Kidney capillary endothelial cell (primary cell): Measurements from ENCODE around the gene POLR2F.

Experiments used
- DNase-seq: peaks from one replicate; pipeline ENCODE4 v3.0.0-alpha.2; 2018; ENCODE audit warnings: low spot score

The POLR2F gene

DNA sequence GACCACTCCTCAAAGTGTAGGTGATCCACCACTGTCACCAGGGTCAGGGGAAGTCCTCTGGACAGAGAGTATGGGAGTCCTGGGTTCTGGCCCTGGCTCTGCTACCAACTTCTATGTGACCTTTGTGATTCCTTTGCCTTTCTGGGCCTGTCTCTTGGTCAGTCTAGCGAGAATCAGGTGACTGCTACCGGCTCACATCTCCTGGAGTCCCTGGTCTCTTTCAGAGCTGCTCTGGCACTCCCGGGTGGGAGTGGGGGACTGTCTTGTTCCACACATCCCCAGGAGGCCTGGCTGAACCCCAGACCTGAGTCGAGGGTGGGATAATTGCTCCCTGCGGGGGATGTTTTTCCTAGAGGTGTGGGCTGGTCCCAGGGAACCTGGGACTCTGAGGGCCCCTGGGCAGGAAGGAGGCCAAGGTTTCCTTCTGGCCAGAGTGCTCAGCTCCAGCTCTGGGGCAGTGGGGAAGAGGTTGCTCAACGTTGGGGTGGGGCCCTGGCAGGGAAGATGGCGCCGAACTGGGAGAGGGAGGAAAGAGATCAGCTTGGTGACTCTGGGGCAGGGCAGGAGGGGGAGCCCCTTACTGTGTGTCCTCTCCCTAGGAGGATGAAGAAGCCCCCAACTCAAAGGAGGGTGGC lies 28.8 kb downstream of the POLR2F start:
- no peak for DNase-seq

DNA sequence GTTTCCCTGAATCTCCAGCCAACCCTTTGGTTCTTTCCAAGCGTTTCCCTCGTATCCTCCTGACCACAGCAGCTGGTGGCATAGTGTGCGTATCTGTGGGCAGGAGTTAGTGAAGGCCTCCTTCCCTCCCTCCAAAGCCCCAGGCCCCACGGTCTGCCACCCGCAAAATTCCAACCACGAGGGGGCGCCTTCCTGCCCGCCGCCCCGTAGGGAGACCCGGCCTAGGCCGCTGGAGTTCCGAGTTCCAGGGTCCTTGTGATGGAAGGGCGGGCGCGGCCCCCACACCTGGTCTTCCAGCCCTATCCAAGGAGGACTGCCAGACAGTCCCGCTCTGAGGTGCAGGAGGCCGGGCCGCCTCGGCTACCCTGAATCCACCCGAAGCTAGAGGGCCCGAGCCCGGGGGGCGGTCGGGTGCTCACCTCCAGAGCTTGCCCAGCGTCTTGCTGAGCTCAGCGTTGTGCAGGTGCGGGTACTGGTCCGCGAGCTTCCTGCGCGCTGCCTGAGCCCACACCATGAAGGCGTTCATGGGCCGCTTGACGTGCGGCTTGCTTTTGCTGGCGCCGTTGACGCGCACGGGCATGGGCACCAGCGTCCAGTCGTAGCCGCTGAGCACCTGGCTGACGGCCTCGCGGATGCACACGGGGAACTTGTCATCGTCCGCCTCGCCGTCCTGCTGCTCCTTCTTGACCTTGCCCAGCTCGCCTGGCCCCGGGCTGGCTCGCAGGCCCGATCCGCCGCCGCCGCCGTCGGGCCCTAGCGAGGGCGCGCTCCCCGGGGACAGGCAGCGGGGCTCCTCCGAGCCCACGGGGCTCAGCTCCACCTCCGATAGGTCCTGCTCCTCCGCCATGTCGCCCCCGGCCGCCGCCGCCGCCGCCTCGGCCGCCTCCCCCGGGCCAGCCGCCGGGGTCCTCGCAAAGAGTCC lies 29.7 kb downstream of the POLR2F start:
- no peak for DNase-seq

DNA sequence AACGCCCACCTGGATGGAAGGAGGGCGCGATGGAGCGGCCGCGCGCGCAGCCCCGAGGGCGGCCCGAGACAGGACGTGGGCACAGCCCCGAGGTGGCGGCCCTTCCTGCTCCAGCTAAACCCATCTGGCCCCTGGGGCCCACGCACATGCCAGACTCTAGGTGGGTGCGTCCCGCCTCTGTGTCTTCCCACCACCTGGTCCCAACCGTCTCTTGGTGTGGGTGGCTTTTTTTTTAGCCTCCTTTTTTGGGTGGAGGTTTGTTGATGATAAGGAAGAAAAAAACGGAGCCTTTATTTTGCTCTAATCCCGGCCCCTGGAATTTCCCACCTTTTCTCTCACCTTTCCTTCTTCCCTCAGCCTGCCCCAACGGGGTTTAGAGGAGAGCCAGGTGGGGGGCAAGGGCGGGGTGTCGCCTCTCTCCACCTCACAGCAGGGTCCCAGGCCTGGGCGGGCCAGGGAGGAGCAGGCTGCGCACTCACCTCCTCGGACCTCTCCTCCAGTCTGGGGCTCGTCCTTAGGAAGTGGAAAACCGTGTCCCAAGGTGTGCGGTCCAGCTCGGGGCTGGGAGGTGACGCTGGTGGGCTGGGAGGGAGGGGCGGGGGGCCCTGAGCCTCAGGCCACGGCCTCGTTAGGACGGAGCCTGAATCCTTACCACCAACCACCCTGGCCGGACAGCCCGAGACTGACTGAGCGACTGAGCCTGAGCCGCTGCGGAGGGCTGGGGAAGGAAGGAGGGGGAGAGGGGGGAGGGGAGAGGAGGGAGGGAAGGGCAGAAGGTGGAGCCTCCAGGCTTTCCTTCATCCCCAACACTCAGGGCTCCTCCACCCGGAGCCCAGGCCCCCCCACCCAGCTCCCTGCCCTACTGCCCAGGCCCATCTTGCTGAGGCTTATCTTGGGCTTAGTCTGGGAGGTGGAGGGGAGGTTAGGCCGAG lies 30.6 kb downstream of the POLR2F start, which contains the start of gene SOX10:
SOX10 (minus strand) TSS at position 696 of the 932 bp plus-strand sequence. CDS start 771 bp downstream, outside the sequence.
- DNase-seq, result no peak

- no peak for DNase-seq
Observed at GRCh38 chr22:37985050-37985585, 31.6 kb downstream of the POLR2F start.

DNA sequence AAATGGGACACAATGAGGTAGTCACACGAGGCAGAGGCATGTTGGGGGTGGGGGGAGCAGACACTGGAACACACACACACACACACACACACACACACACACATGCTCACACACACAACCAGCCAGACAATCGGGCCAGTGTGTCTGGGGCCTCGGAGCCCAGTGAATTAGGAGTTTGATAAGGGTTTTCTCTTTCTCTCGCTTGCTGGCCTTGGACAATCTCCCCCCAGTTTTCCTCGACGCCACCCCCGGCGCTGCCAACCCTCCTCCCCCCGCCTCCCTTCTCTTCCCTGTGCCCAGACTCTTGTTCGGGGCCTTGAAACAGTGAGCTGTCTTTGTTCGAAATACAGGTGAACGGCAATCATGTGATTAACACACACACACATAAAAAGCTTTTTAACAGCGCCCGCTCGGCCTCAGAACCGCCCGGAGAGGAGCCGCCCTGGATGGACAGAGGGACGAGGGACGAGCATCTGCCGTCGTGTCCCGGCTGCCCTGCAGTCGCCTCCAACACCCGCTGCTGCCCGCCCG lies 32.3 kb downstream of the POLR2F start:
- no peak for DNase-seq

GRCh38 chr22:37986371-37986770 lies 32.9 kb downstream of the POLR2F start:
- no peak for DNase-seq

GRCh38 chr22:37989146-37990045 lies 35.9 kb downstream of the POLR2F start:
- DNase-seq, result no peak

DNA sequence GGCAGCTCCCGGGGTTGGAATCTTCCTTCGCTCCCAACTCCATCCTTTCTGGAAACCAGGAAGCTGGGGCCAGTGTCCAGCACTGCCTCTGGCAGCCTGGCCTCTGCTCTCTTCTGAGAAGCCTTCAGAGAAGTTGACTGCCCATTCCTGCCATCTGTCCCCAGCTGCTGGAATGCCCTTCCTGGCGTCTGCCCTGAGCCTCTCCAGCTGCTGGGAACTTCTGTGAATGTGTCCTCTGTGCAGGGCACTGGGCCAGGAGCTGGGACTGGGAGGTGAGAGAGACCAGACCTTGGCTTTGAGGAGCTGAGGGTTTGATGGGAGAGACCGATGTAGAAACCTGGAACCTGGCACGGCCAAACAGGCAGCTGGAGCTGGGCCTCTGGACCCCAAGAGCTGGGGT lies 36.8 kb downstream of the POLR2F start:
- DNase-seq, result no peak

DNA sequence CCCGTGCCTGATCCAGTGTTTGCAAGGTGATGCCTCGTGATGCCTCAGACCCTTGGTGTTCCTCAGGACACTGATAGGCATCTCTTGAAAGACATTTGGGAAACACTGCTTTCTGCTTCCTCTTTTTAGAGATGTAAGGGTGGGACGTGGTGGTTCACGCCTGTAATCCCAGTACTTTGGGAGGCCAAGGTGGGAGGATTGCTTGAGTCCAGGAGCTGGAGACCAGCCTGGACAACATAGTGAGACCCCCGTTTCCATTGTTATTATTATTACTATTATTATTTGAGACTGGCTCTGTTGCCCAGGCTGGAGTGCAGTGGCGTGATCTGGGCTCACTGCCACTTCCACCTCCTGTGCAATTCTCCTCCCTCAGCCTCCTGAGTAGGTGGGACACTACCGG lies 37.4 kb downstream of the POLR2F start:
- no peak for DNase-seq

DNA sequence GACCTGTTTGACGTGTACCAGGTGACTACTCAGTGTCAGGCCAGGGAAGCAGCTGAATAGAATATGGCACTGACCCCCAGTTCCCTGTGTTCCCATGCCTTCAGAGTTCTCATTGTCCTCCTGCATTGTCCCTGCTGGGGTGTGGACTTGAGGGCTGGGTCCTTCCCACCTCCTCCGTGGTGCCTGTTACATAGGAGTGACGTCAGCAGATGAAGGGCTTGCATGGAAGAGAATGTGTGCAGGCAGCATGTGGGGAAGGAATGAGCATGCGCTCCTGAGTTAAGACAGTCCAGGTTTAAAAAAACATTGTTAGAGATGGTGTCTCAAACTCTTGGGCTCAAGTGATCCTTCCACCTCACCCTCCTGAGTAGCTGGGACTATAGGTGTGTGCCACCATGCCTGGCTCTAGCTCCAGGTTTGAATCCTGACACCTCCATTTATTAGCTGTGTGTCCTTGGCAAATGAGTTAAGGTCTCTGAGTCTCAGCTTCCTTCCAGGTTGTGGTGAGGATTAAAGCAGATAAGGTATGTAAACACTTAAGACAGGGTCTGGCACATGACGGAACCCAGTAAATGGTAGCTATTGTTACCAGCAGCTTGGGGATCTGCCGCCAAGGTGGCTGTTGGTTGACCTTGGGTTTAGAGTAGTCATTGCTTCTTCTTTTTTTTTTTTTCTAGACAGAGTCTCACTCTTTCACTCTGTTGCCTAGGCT lies 38.4 kb downstream of the POLR2F start:
- DNase-seq, result no peak

DNA sequence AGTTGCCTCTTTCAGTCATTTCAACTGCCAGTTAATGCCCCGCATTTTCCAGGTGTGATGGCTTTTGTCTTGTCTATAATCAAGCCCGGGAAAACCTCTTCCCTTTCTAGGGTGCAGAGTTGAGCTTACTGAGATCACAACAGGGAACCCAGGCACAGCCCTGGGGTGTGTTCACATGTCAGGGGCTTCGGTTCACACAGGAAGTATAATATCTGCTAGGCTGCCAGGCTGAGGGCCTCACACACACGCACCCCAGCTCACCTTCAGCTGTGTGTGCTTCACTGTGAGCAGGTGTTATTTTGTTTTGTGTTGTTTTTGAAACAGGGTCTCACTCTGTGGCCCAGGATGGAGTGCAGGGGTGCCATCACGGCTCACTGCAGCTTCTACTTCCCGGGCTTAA lies 40.5 kb downstream of the POLR2F start:
- DNase-seq, result no peak

DNA sequence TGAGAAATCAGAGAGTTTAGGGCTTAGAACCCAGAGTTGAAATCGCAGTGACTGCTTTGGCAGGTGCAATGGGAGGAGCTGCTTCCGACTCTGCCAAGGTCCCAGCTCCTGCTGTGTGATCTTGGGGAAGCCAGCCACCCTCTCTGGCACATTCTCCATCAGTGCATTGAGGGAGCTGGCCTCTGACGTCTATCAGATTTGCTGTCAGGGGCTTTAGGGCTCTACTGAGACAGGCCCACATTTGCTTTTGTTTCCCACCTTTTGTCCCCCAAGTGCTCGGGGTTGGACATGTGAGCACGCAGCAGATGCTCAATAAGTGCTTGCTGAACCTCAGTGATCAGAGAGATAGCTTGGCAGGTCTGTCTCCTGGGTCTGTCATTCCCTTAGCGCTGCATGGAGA lies 41.5 kb downstream of the POLR2F start:
- DNase-seq, result no peak

DNA sequence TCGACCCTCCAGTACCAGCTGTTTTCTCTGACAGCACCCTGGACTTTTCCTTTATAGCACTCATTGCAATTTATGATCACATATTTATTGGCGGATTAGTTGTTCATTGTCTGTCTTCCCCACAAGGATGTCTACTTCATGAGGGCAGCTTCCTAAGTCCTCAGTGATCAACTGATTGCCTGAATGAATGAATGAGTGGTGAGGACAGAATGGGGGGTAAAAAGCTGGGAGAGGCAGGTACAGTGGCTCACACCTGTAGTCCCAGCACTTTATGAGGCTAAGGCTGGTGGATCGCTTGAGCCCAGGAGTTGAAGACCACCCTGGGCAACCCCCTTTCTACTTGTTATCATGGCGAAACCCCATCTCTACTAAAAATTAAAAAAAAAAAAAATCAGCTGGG lies 42.0 kb downstream of the POLR2F start:
- DNase-seq, result no peak

GRCh38 chr22:37996079-37996478 lies 42.6 kb downstream of the POLR2F start:
- no peak for DNase-seq

GRCh38 chr22:37996515-37997246 lies 43.2 kb downstream of the POLR2F start:
- DNase-seq, result no peak

DNA sequence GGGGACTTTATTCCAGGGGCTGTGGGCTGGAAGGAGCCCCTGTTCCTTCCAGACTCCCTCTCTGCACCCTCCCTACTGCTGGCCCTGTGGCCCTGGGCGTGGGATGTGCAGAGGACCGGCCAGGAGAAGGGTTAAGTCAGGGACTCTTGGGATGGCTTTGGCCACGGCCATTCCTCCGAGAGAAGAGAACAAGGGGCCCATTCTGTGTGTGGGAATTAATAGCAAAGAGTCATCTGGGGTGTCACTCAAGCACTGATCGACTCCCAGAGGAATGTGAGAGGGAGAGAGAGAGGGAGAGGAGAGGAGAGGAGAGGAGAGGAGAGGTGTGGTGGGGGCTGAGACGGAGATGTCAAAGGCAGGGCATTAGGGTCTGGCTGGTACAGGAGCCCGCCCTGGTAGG lies 45.0 kb downstream of the POLR2F start:
- no peak for DNase-seq

GRCh38 chr22:37999236-37999635 lies 45.7 kb downstream of the POLR2F start:
- no peak for DNase-seq

DNA sequence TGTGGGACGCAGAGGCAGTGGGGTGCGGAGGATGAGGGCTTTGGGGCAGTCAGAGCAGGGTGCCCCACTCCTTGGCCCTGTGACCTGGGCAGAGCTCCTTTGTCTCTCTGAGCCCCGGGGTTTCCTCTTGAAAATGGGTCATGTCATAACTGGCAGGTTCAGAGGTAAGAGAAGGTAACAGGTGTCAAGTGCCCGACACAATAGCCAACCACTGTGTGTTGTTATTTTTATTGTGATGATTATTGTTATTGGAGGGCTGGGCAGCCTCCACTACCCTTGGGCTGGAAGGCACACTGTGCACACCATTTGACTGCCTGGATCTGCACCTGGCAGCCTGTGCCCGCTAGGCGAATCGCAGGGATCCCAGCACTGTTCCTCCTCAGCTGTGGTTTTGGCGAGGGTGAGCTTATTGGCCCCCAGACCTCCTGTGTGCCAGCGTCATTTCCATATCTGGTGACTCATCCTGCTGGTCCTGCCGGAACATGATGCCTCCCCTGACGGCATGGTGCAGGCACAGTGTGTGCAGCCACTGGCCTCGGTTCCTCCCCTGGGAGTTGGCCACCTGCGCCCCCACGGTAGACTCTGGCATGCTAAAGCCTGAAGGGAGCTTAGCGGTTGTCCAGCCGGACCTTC lies 46.3 kb downstream of the POLR2F start:
- no peak for DNase-seq

DNA sequence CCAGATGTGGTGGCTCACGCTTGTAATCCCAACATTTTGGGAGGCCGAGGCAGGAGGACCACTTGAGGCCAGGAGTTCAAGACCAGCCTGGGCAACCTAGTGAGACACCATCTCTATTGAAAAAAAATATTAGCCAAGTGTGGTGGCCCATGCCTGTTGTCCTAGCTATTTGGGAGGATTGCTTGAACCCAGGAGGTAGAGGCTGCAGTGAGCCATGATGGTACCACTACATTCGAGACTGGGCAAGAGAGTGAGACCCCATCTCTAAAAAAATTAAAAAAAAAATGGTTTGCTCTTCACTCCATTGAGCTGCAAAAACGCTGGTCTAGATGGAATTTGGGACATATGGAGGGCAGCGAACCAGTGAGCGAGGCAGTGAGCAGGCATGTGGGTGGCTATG lies 52.4 kb downstream of the POLR2F start:
- no peak for DNase-seq
